Heart left ventricle (tissue), 13 donors: ENCODE measurements around the gene ZNF426.

Source experiments
- POLR2A ChIP-seq, 2 donors: fragments of 450-650 bp; IDR thresholded peaks; one replicate each; pipeline ENCODE4 v1.6.1; 2017; ENCODE audit warnings: antibody characterized with exemption in 2 of 2, mild to moderate bottlenecking in 2 of 2, moderate library complexity in 2 of 2
- TF ChIP-seq, protein P1 (sequence below), 12 donors: fragments of 200-600 bp; sonication (generic) in 4 of 12; IDR thresholded peaks; one replicate each; pipeline versions ENCODE4 v1.5.0 to v1.8.0; 2018 to 2022; ENCODE audit warnings: antibody characterized with exemption in 12 of 12, mild to moderate bottlenecking in 5 of 12
- donor health status: ischemic (EF 13 %, LVEDD 7.1; RV severe dilation, severe dysfunction).
- donor health status: DM: no; HTN: yes; CAD: no.
- donor health status: DM: no; HTN: no; CAD: no.
- donor health status: ischemic (EF 25% LVEDD 6.9; RV normal size, moderate dysfunction).
- donor health status: ischemic (EF 25% LVEDD 5.7; RV mildly dilated, moderate dysfunction).
- donor health status: ischemic (EF 35%, LVEDD 5.7; RV mildly dilated, moderate dysfunction).
- donor health status: nonischemic (EF 11% LVEDD 7.7; RV severe dilation, severe dysfunction).
- donor health status: DM: yes; HTN: yes; CAD: no.
- donor health status: PGD.
- donor health status: ischemic (EF 29% LVEDD 5.4; RV normal size, mild dysfunction).
- donor health status: nonischemic (EF 23%, LVEDD 6.1; RV moderate dilation, normal function).

DNA sequence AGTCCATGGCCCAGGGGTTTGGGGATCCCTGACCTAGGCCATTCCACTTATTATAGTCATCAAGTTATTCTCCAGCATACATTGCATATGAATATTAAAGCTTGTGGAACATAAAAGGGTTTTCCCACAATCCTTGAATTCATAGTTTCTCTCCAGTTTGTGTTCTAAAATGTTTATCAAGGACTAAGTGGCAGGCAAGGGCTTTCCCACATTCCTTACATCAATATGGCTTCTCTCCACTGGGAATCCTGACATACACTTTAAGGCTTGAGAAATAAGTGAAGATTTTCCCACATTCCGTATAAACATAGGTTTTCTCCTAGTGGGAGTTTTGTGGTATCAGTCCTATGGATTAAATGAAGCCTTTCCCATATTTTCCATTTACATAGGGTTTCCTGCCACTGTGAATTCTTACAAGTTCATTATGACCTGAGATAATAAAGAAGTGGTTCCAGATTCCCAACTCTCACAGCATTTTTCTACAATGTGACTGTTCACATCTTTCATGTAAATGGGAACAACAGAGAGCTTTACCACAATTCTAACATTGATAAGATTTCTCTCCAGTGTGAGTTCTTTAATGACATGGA lies 14.5 kb downstream of the ZNF426 start:
- no peak for TF ChIP-seq POLR2A (IDR thresholded peaks at IDR 0.05)
- TF ChIP-seq, protein P1, sequence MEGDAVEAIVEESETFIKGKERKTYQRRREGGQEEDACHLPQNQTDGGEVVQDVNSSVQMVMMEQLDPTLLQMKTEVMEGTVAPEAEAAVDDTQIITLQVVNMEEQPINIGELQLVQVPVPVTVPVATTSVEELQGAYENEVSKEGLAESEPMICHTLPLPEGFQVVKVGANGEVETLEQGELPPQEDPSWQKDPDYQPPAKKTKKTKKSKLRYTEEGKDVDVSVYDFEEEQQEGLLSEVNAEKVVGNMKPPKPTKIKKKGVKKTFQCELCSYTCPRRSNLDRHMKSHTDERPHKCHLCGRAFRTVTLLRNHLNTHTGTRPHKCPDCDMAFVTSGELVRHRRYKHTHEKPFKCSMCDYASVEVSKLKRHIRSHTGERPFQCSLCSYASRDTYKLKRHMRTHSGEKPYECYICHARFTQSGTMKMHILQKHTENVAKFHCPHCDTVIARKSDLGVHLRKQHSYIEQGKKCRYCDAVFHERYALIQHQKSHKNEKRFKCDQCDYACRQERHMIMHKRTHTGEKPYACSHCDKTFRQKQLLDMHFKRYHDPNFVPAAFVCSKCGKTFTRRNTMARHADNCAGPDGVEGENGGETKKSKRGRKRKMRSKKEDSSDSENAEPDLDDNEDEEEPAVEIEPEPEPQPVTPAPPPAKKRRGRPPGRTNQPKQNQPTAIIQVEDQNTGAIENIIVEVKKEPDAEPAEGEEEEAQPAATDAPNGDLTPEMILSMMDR (IDR thresholded peaks at IDR 0.05): no peak
